BE2C (cell line): ENCODE results near the gene EIF4E3.

Experiments
- DNase-seq: peaks from one replicate; pipeline ENCODE4 v3.0.0-alpha.2; 2020
- H3K27me3 ChIP-seq: fragments of 250-450 bp; sonication (Bioruptor Pico); 2 replicates; pipeline ENCODE4 v1.5.1; 2020; ENCODE audit warnings: mild to moderate bottlenecking
- H3K36me3 ChIP-seq: fragments of 250-450 bp; sonication (Bioruptor Pico); 2 replicates; pipeline ENCODE4 v1.5.1; 2020; ENCODE audit warnings: mild to moderate bottlenecking
- H3K4me1 ChIP-seq: fragments of 250-450 bp; sonication (Bioruptor Pico); 2 replicates; pipeline ENCODE4 v1.5.1; 2020
- H3K4me3 ChIP-seq: 2 replicates; pipeline ENCODE4 v1.5.1; 2011; ENCODE audit warnings: low read depth, low read length
- H3K9me3 ChIP-seq: fragments of 250-450 bp; sonication (Bioruptor Pico); 2 replicates; pipeline ENCODE4 v1.5.1; 2020
- CTCF ChIP-seq: IDR thresholded peaks from 2 replicates; pipeline ENCODE4 v1.5.1; 2012; ENCODE audit warnings: mild to moderate bottlenecking, low read depth, low read length

EIF4E3 gene

DNA sequence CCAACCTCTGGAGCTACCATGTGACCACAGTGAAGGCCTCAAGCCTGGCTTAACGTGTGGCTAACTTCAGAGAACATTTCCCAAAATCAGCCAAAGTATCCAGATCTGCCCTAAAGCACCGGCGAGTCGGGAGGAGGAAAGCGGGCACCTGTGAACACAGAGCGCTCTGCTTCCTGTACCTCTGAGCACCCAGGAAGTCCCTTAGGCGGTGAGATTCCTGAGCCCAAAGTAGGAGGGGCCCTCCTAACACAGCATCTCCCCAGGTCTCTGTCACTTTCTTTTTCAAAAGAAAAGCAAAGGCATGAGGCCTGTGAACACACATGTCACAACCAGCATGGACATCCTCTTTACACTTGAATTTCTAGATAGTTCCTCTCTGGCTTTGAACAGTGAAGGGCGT, 944 bp upstream of the EIF4E3 start:
- peaks cover 6% of the 10 kb centered on the region; the same call in 1 of the 2 replicates for H3K4me1 ChIP-seq
- no peak for DNase-seq
- peaks cover 6% of the 10 kb centered on the region for H3K27me3 ChIP-seq
- H3K9me3 ChIP-seq, result no peaks in the 10 kb centered on the region
- H3K4me3 ChIP-seq, result peak overlapping the region; percentile 59; the same call in 1 of the 2 replicates
- no peak for TF ChIP-seq CTCF
- no peaks in the 10 kb centered on the region for H3K36me3 ChIP-seq

- peaks cover 6% of the 10 kb centered on the region; the same call in 1 of the 2 replicates for H3K4me1 ChIP-seq
- H3K4me3 ChIP-seq, result peak overlapping the region; percentile 73
- no peaks in the 10 kb centered on the region for H3K36me3 ChIP-seq
- peak; percentile 53 for DNase-seq
- peaks cover 6% of the 10 kb centered on the region for H3K27me3 ChIP-seq
- no peak for TF ChIP-seq CTCF
- H3K9me3 ChIP-seq, result no peaks in the 10 kb centered on the region
Observed at GRCh38 chr3:71724584-71725270, 475 bp downstream of the EIF4E3 start.

DNA sequence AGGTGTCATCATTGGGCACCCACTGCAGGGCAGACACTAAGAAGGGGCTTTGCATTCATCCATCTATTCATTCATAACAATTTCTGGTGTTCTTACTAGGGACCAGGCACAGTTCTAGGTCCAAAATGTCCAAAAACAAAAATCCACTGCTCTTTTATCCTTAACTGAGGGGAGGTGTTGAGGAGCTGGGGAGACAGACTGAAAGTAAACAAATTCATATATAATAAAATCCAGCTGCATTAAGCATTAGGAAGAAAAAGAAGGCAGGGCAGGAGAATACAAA, 1.1 kb downstream of the EIF4E3 start:
- Histone ChIP-seq H3K36me3 (no peaks in the 10 kb centered on the region), H3K4me1 (peaks cover 6% of the 10 kb centered on the region; the same call in 1 of the 2 replicates), H3K9me3 (no peaks in the 10 kb centered on the region), H3K27me3 (peaks cover 6% of the 10 kb centered on the region), H3K4me3 (peak overlapping the region; percentile 73)
- no peak for DNase-seq
- TF ChIP-seq CTCF, result no peak

- H3K4me3 ChIP-seq, result no peak overlapping the region
- DNase-seq, result no peak
- H3K4me1 ChIP-seq, result peaks cover 6% of the 10 kb centered on the region; the same call in 1 of the 2 replicates
- H3K36me3 ChIP-seq, result no peaks in the 10 kb centered on the region
- H3K27me3 ChIP-seq, result peaks cover 6% of the 10 kb centered on the region
- no peak for TF ChIP-seq CTCF
- no peaks in the 10 kb centered on the region for H3K9me3 ChIP-seq
Observed at GRCh38 chr3:71723452-71724170, 1.6 kb downstream of the EIF4E3 start.

DNA sequence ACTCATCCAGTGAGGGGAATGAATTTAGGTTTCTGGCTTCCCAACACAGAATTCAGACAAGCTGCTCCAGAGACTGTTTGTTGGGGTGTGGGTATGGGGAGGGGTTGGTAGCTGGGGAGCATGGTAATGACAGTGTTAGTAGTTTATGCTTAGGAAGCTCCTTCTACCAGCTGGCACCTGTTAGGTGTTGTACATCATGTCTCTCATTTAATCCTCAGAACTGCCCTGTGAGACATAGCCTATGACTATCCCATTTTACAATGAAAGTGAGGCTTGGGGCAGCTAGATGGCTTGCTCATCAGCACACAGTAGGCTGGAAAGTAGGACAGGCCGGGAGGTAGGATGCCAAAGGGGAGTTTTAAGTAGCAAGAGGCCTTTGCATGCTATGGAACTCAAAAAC, 2.5 kb downstream of the EIF4E3 start:
- Histone ChIP-seq H3K27me3 (peaks cover 6% of the 10 kb centered on the region), H3K9me3 (no peaks in the 10 kb centered on the region), H3K36me3 (no peaks in the 10 kb centered on the region), H3K4me3 (no peak overlapping the region), H3K4me1 (peaks cover 6% of the 10 kb centered on the region; the same call in 1 of the 2 replicates)
- DNase-seq, result no peak
- TF ChIP-seq CTCF, result no peak

GRCh38 chr3:71721651-71722157, 3.5 kb downstream of the EIF4E3 start:
- TF ChIP-seq CTCF, result no peak
- no peaks in the 10 kb centered on the region for H3K9me3 ChIP-seq
- H3K4me3 ChIP-seq, result no peak overlapping the region
- no peaks in the 10 kb centered on the region for H3K36me3 ChIP-seq
- DNase-seq, result no peak
- peaks cover 6% of the 10 kb centered on the region for H3K27me3 ChIP-seq
- peaks cover 6% of the 10 kb centered on the region; the same call in 1 of the 2 replicates for H3K4me1 ChIP-seq
